CD8-positive, alpha-beta memory T cell (primary cell): Measurements from ENCODE around the gene CRADD. TPM values are rescaled to one million over a fixed set of nuclear protein-coding genes. Genes with fewer than 3 reads are reported as not detected.
A peak's percentile ranks its signal among the peaks of the same experiment; 100 is the strongest.

ENCODE experiments used
- CTCF ChIA-PET: fragments of 350-600 bp; sonication (Branson Sonifier 250); formaldehyde crosslinking; loops from one replicate; lab custom pipeline; 2021; ENCODE audit warnings: antibody characterized with exemption; lab: Charles Lee
- POLR2A ChIA-PET: fragments of 350-600 bp; sonication (Branson Sonifier 250); formaldehyde crosslinking; loops from one replicate; lab custom pipeline; 2021; ENCODE audit warnings: antibody characterized with exemption; lab: Charles Lee
- DNase-seq, 5 donors: peaks; one replicate each; pipeline versions ENCODE4 v3.0.0 to v3.0.0-alpha.2; 2020 to 2022; ENCODE audit warnings: mixed read lengths in 1 of 5
- H3K27ac ChIP-seq: one replicate; pipeline ENCODE4 v1.7.0; 2013; ENCODE audit warnings: low read depth, mild to moderate bottlenecking, low read length, moderate library complexity
- H3K27me3 ChIP-seq: 2 replicates; pipeline ENCODE4 v1.7.0; 2013; ENCODE audit warnings: low read length, mild to moderate bottlenecking; ENCODE audit not compliant: insufficient read depth, poor library complexity, severe bottlenecking
- H3K36me3 ChIP-seq: 2 replicates; pipeline ENCODE4 v1.7.0; 2013; ENCODE audit warnings: mild to moderate bottlenecking, low read length, moderate library complexity; ENCODE audit not compliant: insufficient read depth
- H3K4me1 ChIP-seq: 2 replicates; pipeline ENCODE4 v1.7.0; 2013; ENCODE audit warnings: mild to moderate bottlenecking, low read length, moderate library complexity; ENCODE audit not compliant: insufficient read depth
- H3K4me3 ChIP-seq: 2 replicates; pipeline ENCODE4 v1.7.0; 2013; ENCODE audit warnings: mild to moderate bottlenecking, low read length
- H3K9me3 ChIP-seq: 2 replicates; pipeline ENCODE4 v1.7.0; 2013; ENCODE audit warnings: mild to moderate bottlenecking, low read length
- H3K27ac Mint-ChIP-seq, 8 donors: one replicate each; pipeline ENCODE4 v1.8.0; 2020 to 2021; ENCODE audit warnings: mixed read lengths in 8 of 8, mild to moderate bottlenecking in 6 of 8, inconsistent platforms in 3 of 8, moderate library complexity in 3 of 8
- H3K27me3 Mint-ChIP-seq, 2 donors: one replicate each; pipeline ENCODE4 v1.8.0; 2020 to 2021; ENCODE audit warnings: mixed read lengths in 2 of 2, mild to moderate bottlenecking in 1 of 2, moderate library complexity in 1 of 2
- H3K36me3 Mint-ChIP-seq, 3 donors: one replicate each; pipeline ENCODE4 v1.8.0; 2020 to 2021; ENCODE audit warnings: mixed read lengths in 3 of 3, inconsistent platforms in 1 of 3, mild to moderate bottlenecking in 1 of 3
- H3K4me1 Mint-ChIP-seq, 3 donors: one replicate each; pipeline ENCODE4 v1.8.0; 2020 to 2021; ENCODE audit warnings: mixed read lengths in 3 of 3, inconsistent platforms in 1 of 3, mild to moderate bottlenecking in 1 of 3
- H3K4me3 Mint-ChIP-seq, 7 donors: one replicate each; pipeline ENCODE4 v1.8.0; 2020 to 2021; ENCODE audit warnings: mixed read lengths in 7 of 7, mild to moderate bottlenecking in 6 of 7, moderate library complexity in 4 of 7, inconsistent platforms in 2 of 7
- H3K9me3 Mint-ChIP-seq, 5 donors: one replicate each; pipeline ENCODE4 v1.8.0; 2020 to 2022; ENCODE audit warnings: mixed read lengths in 5 of 5, mild to moderate bottlenecking in 3 of 5, moderate library complexity in 2 of 5, inconsistent platforms in 1 of 5
- polyA plus RNA-seq: library from polyadenylated mRNA; unstranded; fragments of 300-500 nt; fragmentation: Illumina TruSeq; gene quantifications from one replicate; pipeline ENCODE4 v1.2.3, GENCODE V29; 2021
- total RNA-seq, 2 experiments: library from RNA; stranded (reverse); gene quantifications; one replicate each; pipeline ENCODE4 v1.2.3, GENCODE V29; 2021

Gene CRADD
- total and polyA plus RNA-seq, 3 experiments from 2014 or later, result 8.6 to 13.2 (median 11.7) TPM

DNA sequence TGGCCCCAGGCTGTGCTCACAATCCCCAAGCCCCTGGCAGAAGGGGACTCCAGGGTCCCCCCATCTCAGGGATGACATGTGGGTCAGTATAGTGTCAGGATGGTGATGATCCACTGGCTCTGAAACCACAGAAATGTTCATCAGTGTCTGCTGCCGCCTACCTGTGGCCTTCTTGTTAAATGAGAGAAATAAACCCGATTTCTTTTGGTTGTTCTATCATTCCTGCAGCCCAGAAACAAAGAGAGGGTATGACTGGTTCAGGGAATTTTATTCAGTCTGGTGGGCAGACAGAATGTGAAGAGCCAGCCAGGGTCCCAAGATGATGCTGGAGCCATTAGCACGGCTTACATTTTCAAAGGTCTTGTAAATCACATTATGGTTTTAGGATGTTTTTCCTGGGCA is 86.6 kb downstream of the CRADD start:
- H3K9me3 Mint-ChIP-seq, result no peaks in the 10 kb centered on the region
- peaks cover 26 to 33% (median 31%) of the 10 kb centered on the region in 3 donors for H3K4me1 Mint-ChIP-seq
- H3K27me3 ChIP-seq, result no peaks in the 10 kb centered on the region
- POLR2A ChIA-PET, result no interaction called here
- DNase-seq, result no peak
- H3K36me3 ChIP-seq, result no peaks in the 10 kb centered on the region
- CTCF ChIA-PET, result no interaction called here
- H3K9me3 ChIP-seq, result no peaks in the 10 kb centered on the region
- peak overlapping the region in 2 of 8 donors; percentile 25 to 31 for H3K27ac Mint-ChIP-seq
- H3K4me1 ChIP-seq, result peaks cover 27% of the 10 kb centered on the region
- H3K4me3 Mint-ChIP-seq, result no peak overlapping the region
- H3K36me3 Mint-ChIP-seq, result no peaks in the 10 kb centered on the region
- H3K4me3 ChIP-seq, result no peak overlapping the region
- no peaks in the 10 kb centered on the region for H3K27me3 Mint-ChIP-seq
- H3K27ac ChIP-seq, result no peak overlapping the region

DNA sequence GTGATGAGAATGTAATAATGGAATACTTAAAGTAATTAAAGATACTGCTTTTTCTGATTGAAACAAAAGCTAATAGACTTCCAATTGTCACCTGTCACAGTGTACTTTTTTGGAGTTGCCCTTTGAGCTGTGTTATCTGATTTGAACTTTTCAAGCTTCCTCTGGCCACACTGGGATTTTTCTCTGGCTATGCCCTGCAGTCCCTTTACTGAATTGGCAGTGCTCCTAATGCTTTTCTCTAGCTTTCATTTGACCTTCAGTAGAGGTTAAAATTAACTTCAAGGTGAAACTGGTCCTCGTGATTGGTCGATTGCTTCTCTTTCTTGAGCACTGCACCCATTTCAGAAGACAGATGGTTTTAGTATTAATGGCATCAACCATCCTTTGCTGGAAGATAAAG is 89.2 kb downstream of the CRADD start:
- Mint-ChIP-seq H3K9me3 (no peaks in the 10 kb centered on the region), H3K4me3 (no peak overlapping the region), H3K27me3 (no peaks in the 10 kb centered on the region), H3K4me1 (peaks cover 30 to 38% (median 32%) of the 10 kb centered on the region in 3 donors), H3K36me3 (peaks cover 0 to 6% (median 0%) of the 10 kb centered on the region in 3 donors), H3K27ac (peak overlapping the region in 3 of 8 donors; percentile 1 to 32 (median 18))
- Histone ChIP-seq H3K27ac (no peak overlapping the region), H3K4me3 (no peak overlapping the region), H3K27me3 (no peaks in the 10 kb centered on the region), H3K4me1 (peaks cover 18% of the 10 kb centered on the region), H3K36me3 (no peaks in the 10 kb centered on the region), H3K9me3 (no peaks in the 10 kb centered on the region)
- DNase-seq, result no peak
- ChIA-PET POLR2A (no interaction called here), CTCF (interaction anchor here (1.7 to 4.4 kb wide), 2 partner anchors 24 to 335 kb away, joined by 5 to 37 read pairs; no protein-coding TSS in a partner anchor)

DNA sequence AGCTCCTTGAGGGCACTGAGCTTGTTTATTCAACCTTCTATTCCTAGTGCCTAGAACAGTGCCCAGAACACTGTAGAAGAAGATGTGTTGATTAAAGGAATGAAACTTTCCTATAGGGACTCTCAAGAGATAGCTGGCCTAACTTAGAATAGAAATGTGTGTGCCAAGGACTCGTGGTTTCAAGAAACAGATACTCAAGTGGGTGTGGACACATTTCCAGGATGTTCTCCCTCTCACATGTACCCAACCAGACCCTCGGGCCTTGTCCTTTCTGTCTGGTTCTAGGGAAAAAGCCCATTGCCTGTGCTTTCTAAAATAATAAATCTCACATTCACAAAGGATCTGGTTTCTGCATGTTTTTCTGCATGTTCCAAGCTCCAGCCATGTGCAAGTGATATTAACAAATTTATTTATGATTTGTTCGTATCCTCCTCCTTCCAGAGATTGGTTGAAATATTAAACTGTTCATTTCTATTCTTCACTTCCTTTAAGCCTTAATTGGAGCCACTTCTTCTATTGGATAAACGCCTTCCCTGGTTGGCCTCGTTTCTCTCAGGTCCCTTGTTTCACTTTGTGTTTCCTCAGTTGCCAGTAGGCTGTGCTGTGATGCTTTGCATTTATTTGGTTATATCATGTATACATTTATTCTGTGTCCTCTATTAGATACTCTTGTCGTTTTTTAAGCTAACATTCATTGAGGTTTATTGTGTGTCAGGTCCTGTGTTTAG is 89.8 kb downstream of the CRADD start:
- no peak overlapping the region for H3K4me3 ChIP-seq
- H3K4me3 Mint-ChIP-seq, result peak overlapping the region in 4 of 7 donors; percentile 13 to 49 (median 30)
- peaks cover 0 to 6% (median 0%) of the 10 kb centered on the region in 3 donors for H3K36me3 Mint-ChIP-seq
- peak overlapping the region; percentile 1 to 97 (median 58) for H3K27ac Mint-ChIP-seq
- no peaks in the 10 kb centered on the region for H3K9me3 Mint-ChIP-seq
- H3K9me3 ChIP-seq, result no peaks in the 10 kb centered on the region
- H3K27me3 Mint-ChIP-seq, result no peaks in the 10 kb centered on the region
- CTCF ChIA-PET, result interaction anchor here (1.7 to 4.4 kb wide), 2 partner anchors 25 to 334 kb away, joined by 5 to 37 read pairs; no protein-coding TSS in a partner anchor
- DNase-seq, result peak in 2 of 5 donors; percentile 6 to 21
- peaks cover 18% of the 10 kb centered on the region for H3K4me1 ChIP-seq
- POLR2A ChIA-PET, result no interaction called here
- no peaks in the 10 kb centered on the region for H3K36me3 ChIP-seq
- no peaks in the 10 kb centered on the region for H3K27me3 ChIP-seq
- H3K4me1 Mint-ChIP-seq, result peaks cover 36 to 44% (median 38%) of the 10 kb centered on the region in 3 donors
- H3K27ac ChIP-seq, result no peak overlapping the region

DNA sequence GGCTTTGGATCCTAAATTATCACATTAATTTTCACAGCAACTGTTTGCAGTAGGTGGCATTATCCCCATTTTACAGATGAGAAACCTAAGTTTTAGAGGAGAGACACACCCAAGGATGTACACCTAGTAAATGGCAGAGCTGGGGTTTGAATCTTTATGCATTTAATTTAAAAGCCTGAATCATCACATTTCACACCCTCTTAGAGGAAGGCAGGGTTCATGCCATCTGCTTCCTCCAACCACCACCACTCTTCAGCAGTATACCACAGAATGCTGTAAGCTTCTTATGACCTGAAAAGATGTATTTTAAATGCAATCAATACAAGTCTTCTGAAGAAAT is 90.3 kb downstream of the CRADD start:
- H3K4me3 Mint-ChIP-seq, result peak overlapping the region in 4 of 7 donors; percentile 9 to 49 (median 26)
- CTCF ChIA-PET, result interaction anchor here (1.7 to 4.4 kb wide), 2 partner anchors 25 to 334 kb away, joined by 5 to 37 read pairs; no protein-coding TSS in a partner anchor
- H3K9me3 Mint-ChIP-seq, result no peaks in the 10 kb centered on the region
- Histone ChIP-seq H3K4me1 (peaks cover 20% of the 10 kb centered on the region), H3K9me3 (no peaks in the 10 kb centered on the region), H3K27ac (no peak overlapping the region), H3K4me3 (no peak overlapping the region), H3K36me3 (no peaks in the 10 kb centered on the region), H3K27me3 (no peaks in the 10 kb centered on the region)
- peak overlapping the region; percentile 1 to 97 (median 58) for H3K27ac Mint-ChIP-seq
- H3K27me3 Mint-ChIP-seq, result no peaks in the 10 kb centered on the region
- H3K36me3 Mint-ChIP-seq, result peaks cover 0 to 6% (median 0%) of the 10 kb centered on the region in 3 donors
- peaks cover 41 to 49% (median 42%) of the 10 kb centered on the region in 3 donors for H3K4me1 Mint-ChIP-seq
- DNase-seq, result peak in 1 of 5 donors; percentile 8
- POLR2A ChIA-PET, result no interaction called here

DNA sequence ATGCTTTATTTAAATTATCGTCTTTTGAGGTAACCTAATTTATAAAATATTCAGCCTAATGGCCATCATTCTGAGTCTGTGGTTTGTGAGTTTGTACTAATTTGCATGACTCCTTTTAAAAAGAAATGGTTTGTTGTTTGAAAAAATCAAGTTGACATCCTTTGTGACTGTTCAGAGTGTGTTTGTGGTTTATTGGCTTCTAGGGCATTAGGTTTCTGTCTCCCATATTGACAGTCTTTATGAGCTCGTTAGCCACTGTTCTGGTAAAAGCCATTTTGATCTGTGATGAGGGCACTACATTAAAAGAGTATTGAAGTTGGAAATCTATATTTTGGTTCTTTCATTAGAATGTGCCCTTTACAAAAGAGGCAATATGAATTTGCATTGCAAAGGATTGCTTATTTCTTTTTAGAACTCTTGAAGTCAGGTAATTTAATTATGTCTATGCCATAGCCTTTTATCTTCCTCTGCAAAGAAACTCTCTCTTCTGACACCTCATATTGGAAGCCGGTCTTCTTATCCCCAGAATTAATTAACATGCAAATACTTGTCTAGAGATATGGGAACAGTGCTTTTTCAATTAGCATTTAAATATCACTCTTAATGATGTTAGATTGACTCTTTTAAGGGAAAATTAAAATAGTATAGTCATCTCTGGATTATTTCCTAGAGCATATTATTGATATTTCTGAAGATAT is 95.0 kb downstream of the CRADD start:
- POLR2A ChIA-PET, result no interaction called here

DNA sequence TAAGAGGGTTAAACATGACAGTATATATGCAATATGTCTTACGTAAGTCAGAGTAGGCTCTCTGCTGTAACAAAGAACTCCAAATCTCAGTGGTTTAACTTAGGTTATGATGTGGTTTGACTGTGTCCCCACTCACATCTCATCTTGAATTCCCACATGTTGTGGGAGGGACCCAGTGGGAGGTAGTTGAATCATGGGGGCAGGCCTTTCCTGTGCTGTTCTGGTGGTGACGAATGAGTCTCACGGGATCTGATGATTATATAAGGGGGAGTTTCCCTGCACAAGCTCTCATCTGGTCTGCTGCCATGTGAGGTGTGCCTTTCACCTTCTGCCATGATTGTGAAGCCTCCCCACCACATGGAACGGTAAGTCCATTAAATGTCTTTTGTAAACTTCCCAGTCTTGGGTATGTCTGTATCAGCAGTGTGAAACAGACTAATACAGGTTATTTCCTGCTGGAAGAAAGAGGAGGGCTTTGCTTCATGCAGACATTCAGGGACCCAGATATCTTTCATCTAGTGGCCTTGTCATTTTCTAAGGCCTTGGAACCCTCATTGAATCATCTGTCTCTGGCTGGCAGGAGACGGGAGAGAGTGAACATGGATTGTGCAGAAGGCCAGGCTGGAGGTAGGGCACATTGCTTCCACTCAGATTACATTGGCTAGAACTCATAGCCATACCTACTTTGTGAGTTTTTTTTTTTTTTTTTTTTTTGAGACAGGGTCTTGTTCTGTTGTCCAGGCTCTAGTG is 96.1 kb downstream of the CRADD start:
- Histone ChIP-seq H3K27ac (no peak overlapping the region), H3K36me3 (no peaks in the 10 kb centered on the region), H3K9me3 (no peaks in the 10 kb centered on the region), H3K4me1 (peaks cover 4% of the 10 kb centered on the region), H3K4me3 (no peak overlapping the region), H3K27me3 (no peaks in the 10 kb centered on the region)
- CTCF ChIA-PET, result no interaction called here
- DNase-seq, result peak in 2 of 5 donors; percentile 7 to 22
- POLR2A ChIA-PET, result no interaction called here
- no peaks in the 10 kb centered on the region for H3K9me3 Mint-ChIP-seq
- H3K4me1 Mint-ChIP-seq, result peaks cover 30 to 35% (median 32%) of the 10 kb centered on the region in 3 donors
- H3K4me3 Mint-ChIP-seq, result peak overlapping the region in 2 of 7 donors; percentile 10 to 33
- peak overlapping the region in 5 of 8 donors; percentile 44 to 79 (median 73) for H3K27ac Mint-ChIP-seq
- H3K36me3 Mint-ChIP-seq, result peaks cover 0 to 20% (median 2%) of the 10 kb centered on the region in 3 donors
- no peaks in the 10 kb centered on the region for H3K27me3 Mint-ChIP-seq

More for the DNA sequence above, 95.0 kb downstream of the CRADD start:
- Mint-ChIP-seq H3K27ac (peak overlapping the region in 6 of 8 donors; percentile 6 to 59 (median 30)), H3K36me3 (peaks cover 0 to 15% (median 0%) of the 10 kb centered on the region in 3 donors), H3K9me3 (no peaks in the 10 kb centered on the region), H3K4me1 (peaks cover 42 to 45% (median 44%) of the 10 kb centered on the region in 3 donors), H3K27me3 (no peaks in the 10 kb centered on the region), H3K4me3 (peak overlapping the region in 2 of 7 donors; percentile 8 to 25)
- CTCF ChIA-PET, result no interaction called here
- Histone ChIP-seq H3K9me3 (no peaks in the 10 kb centered on the region), H3K4me3 (no peak overlapping the region), H3K27me3 (no peaks in the 10 kb centered on the region), H3K4me1 (peaks cover 12% of the 10 kb centered on the region), H3K36me3 (no peaks in the 10 kb centered on the region), H3K27ac (no peak overlapping the region)
- no peak for DNase-seq

DNA sequence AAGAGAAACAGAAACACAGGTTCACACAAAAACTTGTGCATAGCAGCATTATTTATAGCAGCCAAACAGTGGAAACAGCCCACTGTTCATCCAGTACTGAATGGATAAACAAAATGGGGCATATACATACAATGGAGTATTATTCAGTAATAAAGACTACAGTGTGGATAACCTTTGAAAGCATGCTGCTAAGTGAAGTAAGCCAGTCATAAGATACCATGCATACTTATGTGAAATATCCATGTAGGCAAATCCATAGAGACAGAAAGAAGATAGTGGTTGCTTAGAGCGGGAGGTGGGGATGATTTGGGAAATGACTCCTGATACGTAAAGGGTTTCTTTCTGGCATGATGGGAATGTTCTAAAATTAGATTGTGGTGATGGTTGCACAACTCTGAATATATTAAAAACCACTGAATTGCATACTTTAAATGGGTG is 99.4 kb downstream of the CRADD start:
- no peak for DNase-seq
- Mint-ChIP-seq H3K4me1 (peaks cover 20 to 33% (median 23%) of the 10 kb centered on the region in 3 donors), H3K27me3 (no peaks in the 10 kb centered on the region), H3K27ac (no peak overlapping the region), H3K36me3 (peaks cover 0 to 23% (median 6%) of the 10 kb centered on the region in 3 donors), H3K9me3 (peaks cover 0 to 3% (median 0%) of the 10 kb centered on the region in 5 donors), H3K4me3 (no peak overlapping the region)
- H3K27ac ChIP-seq, result no peak overlapping the region
- ChIA-PET POLR2A (no interaction called here), CTCF (no interaction called here)
- no peaks in the 10 kb centered on the region for H3K27me3 ChIP-seq
- H3K4me1 ChIP-seq, result peaks cover 4% of the 10 kb centered on the region
- no peaks in the 10 kb centered on the region for H3K9me3 ChIP-seq
- H3K4me3 ChIP-seq, result no peak overlapping the region
- H3K36me3 ChIP-seq, result no peaks in the 10 kb centered on the region
